ENCODE results near the gene NME2.

NME2 gene

GRCh38 chr17:51217946-51218345 lies 51.7 kb downstream of the NME2 start:
- peaks cover 37% of the 10 kb centered on the region; the same call in 1 of the 2 replicates for H3K36me3 ChIP-seq (ENCODE audit: low read length)
- no peaks in the 10 kb centered on the region for H3F3A ChIP-seq (ENCODE audit: insufficient read depth)
- no peaks in the 10 kb centered on the region for H3K9me2 ChIP-seq (replicated peaks; ENCODE audit: insufficient read depth, low read length)
- no peaks in the 10 kb centered on the region for H3K27me3 ChIP-seq (ENCODE audit: low read length)
- H3K9me3 ChIP-seq (ENCODE audit: insufficient read depth, low read length): no peaks in the 10 kb centered on the region
- H3K79me2 ChIP-seq (ENCODE audit: insufficient read depth, low read length): no peaks in the 10 kb centered on the region
- H3K4me2 ChIP-seq (ENCODE audit: low read depth, low read length, poor library complexity, severe bottlenecking): no peak overlapping the region
- no peaks in the 10 kb centered on the region for H4K20me1 ChIP-seq (ENCODE audit: low read depth, low read length)
- TF ChIP-seq EZH2phosphoT487 (conservative IDR thresholded peaks at IDR 0.05; ENCODE audit: low read length) (no peak), CTCF (IDR thresholded peaks at IDR 0.05; ENCODE audit: insufficient read depth, low read length, poor library complexity, severe bottlenecking) (no peak)
- no peak overlapping the region for H3K4me3 ChIP-seq (ENCODE audit: insufficient read depth, low read length, poor library complexity, severe bottlenecking)
- no peak overlapping the region for H3K9ac ChIP-seq (ENCODE audit: low read length)
- H2AFZ ChIP-seq (ENCODE audit: low read depth, low read length, severe bottlenecking): no peak overlapping the region
- no peak overlapping the region for H3K27ac ChIP-seq (ENCODE audit: low read depth, low read length)

GRCh38 chr17:51221322-51221721 lies 55.1 kb downstream of the NME2 start:
- Histone ChIP-seq H3K4me2 (ENCODE audit: low read depth, low read length, poor library complexity, severe bottlenecking) (no peak overlapping the region), H3K27ac (ENCODE audit: low read depth, low read length) (no peak overlapping the region), H3K9ac (ENCODE audit: low read length) (no peak overlapping the region), H3K79me2 (ENCODE audit: insufficient read depth, low read length) (no peaks in the 10 kb centered on the region), H3K9me3 (ENCODE audit: insufficient read depth, low read length) (no peaks in the 10 kb centered on the region), H2AFZ (ENCODE audit: low read depth, low read length, severe bottlenecking) (no peak overlapping the region), H3K36me3 (ENCODE audit: low read length) (peaks cover 35% of the 10 kb centered on the region; the same call in 1 of the 2 replicates), H3K9me2 (replicated peaks; ENCODE audit: insufficient read depth, low read length) (no peaks in the 10 kb centered on the region), H3F3A (ENCODE audit: insufficient read depth) (no peaks in the 10 kb centered on the region), H3K27me3 (ENCODE audit: low read length) (no peaks in the 10 kb centered on the region), H4K20me1 (ENCODE audit: low read depth, low read length) (no peaks in the 10 kb centered on the region), H3K4me3 (ENCODE audit: insufficient read depth, low read length, poor library complexity, severe bottlenecking) (no peak overlapping the region)
- TF ChIP-seq EZH2phosphoT487 (conservative IDR thresholded peaks at IDR 0.05; ENCODE audit: low read length): no peak
- no peak for TF ChIP-seq CTCF (IDR thresholded peaks at IDR 0.05; ENCODE audit: insufficient read depth, low read length, poor library complexity, severe bottlenecking)
